GM12891 (cell line): ENCODE measurements around the gene NOS3.

Experiments used
- PAX5 ChIP-seq: IDR thresholded peaks from 2 replicates; pipeline ENCODE4 v1.6.1; 2011; ENCODE audit warnings: low read length, moderate library complexity, mild to moderate bottlenecking; ENCODE audit not compliant: insufficient read depth, severe bottlenecking
- POLR2A ChIP-seq: IDR thresholded peaks from 2 replicates; pipeline ENCODE4 v1.6.1; 2011; ENCODE audit warnings: low read depth, low read length, control low read depth
- POLR2AphosphoS5 ChIP-seq: IDR thresholded peaks from 2 replicates; pipeline ENCODE4 v1.6.1; 2011; ENCODE audit warnings: low read depth, low read length, control low read depth
- POU2F2 ChIP-seq: IDR thresholded peaks from 2 replicates; pipeline ENCODE4 v1.6.1; 2011; ENCODE audit warnings: low read depth, mild to moderate bottlenecking, control low read depth, low read length, moderate library complexity
- TAF1 ChIP-seq: IDR thresholded peaks from 2 replicates; pipeline ENCODE4 v1.6.1; 2011; ENCODE audit warnings: low read depth, low read length, control low read depth

GRCh38 chr7:150942591-150943452 is 48.0 kb upstream of the NOS3 start:
- TF ChIP-seq POLR2A, result no peak
- no peak for TF ChIP-seq POLR2AphosphoS5
- no peak for TF ChIP-seq TAF1
- TF ChIP-seq POU2F2, result no peak
- no peak for TF ChIP-seq PAX5
